Endothelial cell of umbilical vein (primary cell): ENCODE results near the gene UBE2I. TPM values are rescaled to one million over a fixed set of nuclear protein-coding genes. Genes with fewer than 3 reads are reported as not detected.

Experiments used
- BruUV-seq: library from RNA; stranded (reverse); fragments of 400-500 nt; replicated peaks from 2 replicates; lab custom pipeline; 2021; lab: Mats Ljungman, UMichigan
- CTCF ChIA-PET: fragments of 300-600, 350-600 bp; sonication (Branson Sonifier 250); formaldehyde crosslinking; loops from one replicate; lab custom pipeline; 2021; ENCODE audit warnings: antibody characterized with exemption, inconsistent platforms; lab: Charles Lee
- POLR2A ChIA-PET: fragments of 300-600, 350-600 bp; sonication (Branson Sonifier 250); formaldehyde crosslinking; loops from one replicate; lab custom pipeline; 2021; ENCODE audit warnings: antibody characterized with exemption, inconsistent platforms; lab: Charles Lee
- DNase-seq: peaks from one replicate; pipeline ENCODE4 v3.0.0-alpha.2; 2011; ENCODE audit warnings: low read depth, low spot score
- FAIRE-seq: peaks from 2 replicates; lab custom pipeline; 2011; peaks lifted over from hg19 to GRCh38; lab: Jason Lieb, UNC
- H2AFZ ChIP-seq: 2 replicates; pipeline ENCODE4 v1.6.0; 2012; ENCODE audit warnings: low read depth, low read length, control low read depth, inconsistent platforms
- H3K27ac ChIP-seq: 2 replicates; pipeline ENCODE4 v1.5.1; 2011; ENCODE audit warnings: low read depth, mild to moderate bottlenecking, control low read depth, low read length, moderate library complexity; ENCODE audit not compliant: insufficient read depth
- H3K27me3 ChIP-seq, 2 experiments: 2 replicates each; pipeline versions ENCODE4 v1.6.0 to v1.6.1; 2011; ENCODE audit warnings: low read length in 2 of 2, mixed read lengths in 1 of 2; ENCODE audit not compliant: control insufficient read depth in 2 of 2, insufficient read depth in 2 of 2
- H3K36me3 ChIP-seq, 2 experiments: 2 replicates in 1 of 2; 3 replicates in 1 of 2; pipeline ENCODE4 v1.5.1; 2011; ENCODE audit warnings: low read length in 2 of 2, mild to moderate bottlenecking in 1 of 2, moderate library complexity in 1 of 2; ENCODE audit not compliant: control insufficient read depth in 2 of 2, insufficient read depth in 2 of 2; ENCODE audit errors: extremely low read depth in 1 of 2
- H3K4me1 ChIP-seq: 3 replicates; pipeline ENCODE4 v1.5.1; 2011; ENCODE audit warnings: mild to moderate bottlenecking, low read length; ENCODE audit not compliant: control insufficient read depth, insufficient read depth; ENCODE audit errors: extremely low read depth
- H3K4me2 ChIP-seq: 2 replicates; pipeline ENCODE4 v1.6.1; 2011; ENCODE audit warnings: low read length, control low read depth, mixed read lengths; ENCODE audit not compliant: insufficient read depth
- H3K4me3 ChIP-seq, 3 experiments: fragments of 200-600 bp in 1 of 3; sonication (generic), shearing (Covaris generic) in 1 of 3; replicated peaks in 1 of 3; 2 replicates each; pipeline ENCODE4 v1.5.1; 2011 to 2016; ENCODE audit warnings: control low read depth in 3 of 3, low read length in 3 of 3, mild to moderate bottlenecking in 2 of 3, inconsistent platforms in 1 of 3, low read depth in 1 of 3, moderate library complexity in 1 of 3; ENCODE audit not compliant: insufficient read depth in 1 of 3
- H3K79me2 ChIP-seq: 2 replicates; pipeline ENCODE4 v1.6.0; 2012; ENCODE audit warnings: low read length, inconsistent platforms; ENCODE audit not compliant: control insufficient read depth, insufficient read depth
- H3K9ac ChIP-seq: replicated peaks from 2 replicates; pipeline ENCODE3; 2011; ENCODE audit warnings: low read length, control low read depth; ENCODE audit not compliant: insufficient read depth; ENCODE audit errors: extremely low read depth
- H3K9me1 ChIP-seq: replicated peaks from 3 replicates; pipeline ENCODE4 v1.6.0; 2011; ENCODE audit warnings: mild to moderate bottlenecking, low read length; ENCODE audit not compliant: control insufficient read depth, insufficient read depth; ENCODE audit errors: extremely low read depth
- H3K9me3 ChIP-seq: replicated peaks from 2 replicates; pipeline ENCODE4 v1.5.1; 2012; ENCODE audit warnings: low read length, inconsistent platforms; ENCODE audit not compliant: control insufficient read depth, insufficient read depth
- H4K20me1 ChIP-seq: replicated peaks from 2 replicates; pipeline ENCODE3; 2011; ENCODE audit warnings: mild to moderate bottlenecking, low read length; ENCODE audit not compliant: control insufficient read depth, insufficient read depth; ENCODE audit errors: extremely low read depth
- CTCF ChIP-seq, 2 donors: IDR thresholded peaks; 1 replicate in 1 of 2; 2 replicates in 1 of 2; pipeline ENCODE4 v1.5.1; 2011; ENCODE audit warnings: low read length in 2 of 2, mild to moderate bottlenecking in 2 of 2, moderate library complexity in 2 of 2, control low read depth in 1 of 2, inconsistent platforms in 1 of 2, low read depth in 1 of 2; ENCODE audit not compliant: insufficient read depth in 1 of 2; ENCODE audit errors: extremely low read depth in 1 of 2
- EZH2 ChIP-seq: IDR thresholded peaks from 2 replicates; pipeline ENCODE4 v1.6.1; 2012; ENCODE audit warnings: borderline replicate concordance, low read depth, mild to moderate bottlenecking, moderate library complexity, low read length, inconsistent platforms; ENCODE audit not compliant: severe bottlenecking
- FOS ChIP-seq: IDR thresholded peaks from 2 replicates; pipeline ENCODE4 v1.6.1; 2011; ENCODE audit warnings: mild to moderate bottlenecking, low read length, moderate library complexity, borderline replicate concordance; ENCODE audit not compliant: insufficient read depth
- GATA2 ChIP-seq: IDR thresholded peaks from 2 replicates; pipeline ENCODE4 v1.7.0; 2011; ENCODE audit warnings: low read depth, mild to moderate bottlenecking, moderate library complexity, mixed read lengths, low read length; ENCODE audit not compliant: insufficient read length, insufficient read depth
- JUN ChIP-seq: IDR thresholded peaks from 2 replicates; pipeline ENCODE4 v1.6.1; 2011; ENCODE audit warnings: borderline replicate concordance, low read depth; ENCODE audit not compliant: insufficient read length, insufficient read depth
- MAX ChIP-seq: IDR thresholded peaks from 2 replicates; pipeline ENCODE4 v1.6.1; 2011; ENCODE audit not compliant: insufficient read depth, insufficient read length
- MYC ChIP-seq: IDR thresholded peaks from one replicate; pipeline ENCODE4 v1.6.1; 2011; ENCODE audit warnings: mild to moderate bottlenecking, low read depth, low read length
- POLR2A ChIP-seq: IDR thresholded peaks from 2 replicates; pipeline ENCODE4 v1.6.1; 2012; ENCODE audit warnings: low read depth, mild to moderate bottlenecking, control low read depth, low read length
- POLR2AphosphoS5 ChIP-seq: IDR thresholded peaks from 2 replicates; pipeline ENCODE4 v1.6.1; 2012; ENCODE audit warnings: low read depth, mild to moderate bottlenecking, control low read depth, low read length, moderate library complexity; ENCODE audit not compliant: insufficient read depth
- dilution Hi-C: fragments of 300-500 bp; cut with MboI; formaldehyde crosslinking; loops from one replicate; pipeline ENCODE4 v1.15.0; 2019; ENCODE audit warnings: low sequenced_read_pairs; ENCODE audit not compliant: extremely low pct_ligation_motif_present
- intact Hi-C: fragments of 100-400 bp; cut with micrococcal nuclease; formaldehyde crosslinking; loops from one replicate; pipeline ENCODE4 v1.10.0; 2022
- polyA plus RNA-seq, 4 experiments: library from polyadenylated mRNA; depleted of rRNA in 3 of 4; stranded (reverse) in 3 of 4; unstranded in 1 of 4; fragments of >200 nt; gene quantifications; 2 replicates each; pipeline versions ENCODE4 v1.2.1 to v1.2.3, GENCODE V29; 2011 to 2012; ENCODE audit warnings: missing spikeins in 1 of 4
- total RNA-seq: library from RNA; stranded (reverse); gene quantifications from 2 replicates; pipeline ENCODE4 v1.2.3, GENCODE V29; 2021

UBE2I gene
- total and polyA plus RNA-seq, 2 donors (not counting 3 experiments of a cell fraction or from before 2014, with no cell fraction given), result 122 to 233 TPM

- H3K9me1 ChIP-seq, result no peaks in the 10 kb centered on the region
- POLR2A ChIA-PET, result no interaction called here
- H2AFZ ChIP-seq, result no peak overlapping the region
- no peak overlapping the region for H3K27ac ChIP-seq
- intact Hi-C loops (no loop called here), dilution Hi-C loops (no loop called here)
- BruUV-seq, result no TSS peak
- no peak for FAIRE-seq
- H3K36me3 ChIP-seq, result no peaks in the 10 kb centered on the region
- no peaks in the 10 kb centered on the region for H3K9me3 ChIP-seq
- no peaks in the 10 kb centered on the region for H3K27me3 ChIP-seq
- no peak overlapping the region for H3K9ac ChIP-seq
- H3K4me2 ChIP-seq, result no peak overlapping the region
- H3K4me3 ChIP-seq, result no peak overlapping the region
- TF ChIP-seq FOS (no peak), MYC (no peak), GATA2 (no peak), MAX (no peak), CTCF (IDR thresholded peaks at IDR 0.05; ENCODE audit: extremely low read depth in 1 of 2, insufficient read depth in 1 of 2, low read depth in 1 of 2, low read length in 2 of 2) (no peak), POLR2A (no peak), POLR2AphosphoS5 (no peak), EZH2 (no peak), JUN (no peak)
- H4K20me1 ChIP-seq, result no peaks in the 10 kb centered on the region
- no peak for DNase-seq
- CTCF ChIA-PET, result interaction anchor here (0.7 kb wide), 1 partner anchor 400 kb away, joined by 3 read pairs; no protein-coding TSS in a partner anchor
- no peaks in the 10 kb centered on the region for H3K79me2 ChIP-seq
- no peaks in the 10 kb centered on the region for H3K4me1 ChIP-seq
Measured at GRCh38 chr16:1281517-1281916, 27.9 kb upstream of the UBE2I start.
